Subcutaneous abdominal adipose tissue (tissue), 5 donors: ENCODE results near the gene GRM7.

ENCODE experiments used
- H3K27ac ChIP-seq: one replicate; pipeline ENCODE4 v1.7.0; 2013; ENCODE audit warnings: low read depth, mild to moderate bottlenecking, inconsistent platforms, low read length, moderate library complexity
- H3K27me3 ChIP-seq, 5 donors: one replicate each; pipeline ENCODE4 v1.7.0; 2013; ENCODE audit warnings: low read length in 5 of 5, inconsistent platforms in 1 of 5; ENCODE audit not compliant: control insufficient read depth in 5 of 5, insufficient read depth in 4 of 5
- H3K36me3 ChIP-seq, 5 donors: one replicate each; pipeline ENCODE4 v1.7.0; 2013; ENCODE audit warnings: low read length in 5 of 5; ENCODE audit not compliant: control insufficient read depth in 5 of 5, insufficient read depth in 5 of 5
- H3K4me1 ChIP-seq, 5 donors: one replicate each; pipeline ENCODE4 v1.7.0; 2013; ENCODE audit warnings: low read length in 5 of 5, mild to moderate bottlenecking in 3 of 5, moderate library complexity in 1 of 5; ENCODE audit not compliant: control insufficient read depth in 5 of 5, insufficient read depth in 5 of 5
- H3K4me3 ChIP-seq, 5 donors: one replicate each; pipeline ENCODE4 v1.7.0; 2013; ENCODE audit warnings: low read length in 5 of 5, low read depth in 1 of 5
- H3K9ac ChIP-seq, 5 donors: one replicate each; pipeline ENCODE4 v1.7.0; 2013; ENCODE audit warnings: low read length in 5 of 5, mild to moderate bottlenecking in 4 of 5, moderate library complexity in 3 of 5
- H3K9me3 ChIP-seq, 5 donors: one replicate each; pipeline ENCODE4 v1.7.0; 2013; ENCODE audit warnings: low read length in 5 of 5; ENCODE audit not compliant: control insufficient read depth in 5 of 5
- donor health status: healthy.
- donor health status: healthy.
- donor health status: healthy.
- donor health status: healthy.
- donor health status: healthy.

GRM7 gene

DNA sequence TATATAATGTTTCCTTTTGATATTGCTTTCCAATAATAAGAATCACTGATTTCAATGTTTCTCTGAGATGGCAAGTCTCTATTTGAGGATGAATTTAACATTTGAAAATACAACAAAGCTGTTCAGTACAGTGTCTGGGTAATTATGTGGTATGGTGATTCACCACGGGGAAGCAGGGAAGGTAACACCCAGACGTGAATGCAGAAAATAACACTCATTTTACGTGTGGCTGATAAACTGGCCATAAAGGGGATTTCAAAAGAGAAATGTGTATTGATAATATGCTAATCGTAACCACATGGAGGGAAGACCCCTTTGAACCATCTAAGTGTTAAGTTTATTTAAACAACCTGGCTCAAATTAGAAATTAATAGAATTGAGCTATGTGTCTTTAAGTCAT, 344.6 kb downstream of the GRM7 start:
- peak overlapping the region; percentile 46 to 59 (median 51) for H3K4me3 ChIP-seq
- no peak overlapping the region for H3K27ac ChIP-seq
- H3K9me3 ChIP-seq: no peaks in the 10 kb centered on the region
- H3K27me3 ChIP-seq: no peaks in the 10 kb centered on the region
- no peaks in the 10 kb centered on the region for H3K36me3 ChIP-seq
- peaks cover 0 to 7% (median 0%) of the 10 kb centered on the region in 5 donors for H3K4me1 ChIP-seq
- peak overlapping the region in 2 of 5 donors; percentile 12 to 37 for H3K9ac ChIP-seq

GRCh38 chr3:7205962-7206361, 345.0 kb downstream of the GRM7 start:
- Histone ChIP-seq H3K36me3 (no peaks in the 10 kb centered on the region), H3K4me1 (peaks cover 0 to 7% (median 0%) of the 10 kb centered on the region in 5 donors), H3K4me3 (peak overlapping the region; percentile 46 to 59 (median 51)), H3K9ac (peak overlapping the region in 2 of 5 donors; percentile 12 to 37), H3K27me3 (no peaks in the 10 kb centered on the region), H3K27ac (no peak overlapping the region), H3K9me3 (no peaks in the 10 kb centered on the region)

- H3K27me3 ChIP-seq: no peaks in the 10 kb centered on the region
- no peak overlapping the region for H3K9ac ChIP-seq
- no peaks in the 10 kb centered on the region for H3K9me3 ChIP-seq
- H3K27ac ChIP-seq: no peak overlapping the region
- no peak overlapping the region for H3K4me3 ChIP-seq
- peaks cover 0 to 7% (median 0%) of the 10 kb centered on the region in 5 donors for H3K4me1 ChIP-seq
- no peaks in the 10 kb centered on the region for H3K36me3 ChIP-seq
Observed at GRCh38 chr3:7207125-7207524, 346.2 kb downstream of the GRM7 start.

- Histone ChIP-seq H3K9ac (no peak overlapping the region), H3K4me3 (no peak overlapping the region), H3K27me3 (no peaks in the 10 kb centered on the region), H3K9me3 (no peaks in the 10 kb centered on the region), H3K36me3 (no peaks in the 10 kb centered on the region), H3K4me1 (peaks cover 0 to 7% (median 0%) of the 10 kb centered on the region in 5 donors), H3K27ac (no peak overlapping the region)
Observed at GRCh38 chr3:7207928-7208327, 347.0 kb downstream of the GRM7 start.

GRCh38 chr3:7209098-7209497, 348.2 kb downstream of the GRM7 start:
- peaks cover 0 to 7% (median 0%) of the 10 kb centered on the region in 5 donors for H3K4me1 ChIP-seq
- no peaks in the 10 kb centered on the region for H3K9me3 ChIP-seq
- H3K27ac ChIP-seq: no peak overlapping the region
- no peaks in the 10 kb centered on the region for H3K36me3 ChIP-seq
- no peak overlapping the region for H3K9ac ChIP-seq
- H3K27me3 ChIP-seq: no peaks in the 10 kb centered on the region
- no peak overlapping the region for H3K4me3 ChIP-seq

GRCh38 chr3:7211740-7212139, 350.8 kb downstream of the GRM7 start:
- no peak overlapping the region for H3K9ac ChIP-seq
- H3K4me1 ChIP-seq: no peaks in the 10 kb centered on the region
- no peaks in the 10 kb centered on the region for H3K27me3 ChIP-seq
- H3K4me3 ChIP-seq: no peak overlapping the region
- no peaks in the 10 kb centered on the region for H3K9me3 ChIP-seq
- H3K36me3 ChIP-seq: no peaks in the 10 kb centered on the region
- H3K27ac ChIP-seq: no peak overlapping the region

DNA sequence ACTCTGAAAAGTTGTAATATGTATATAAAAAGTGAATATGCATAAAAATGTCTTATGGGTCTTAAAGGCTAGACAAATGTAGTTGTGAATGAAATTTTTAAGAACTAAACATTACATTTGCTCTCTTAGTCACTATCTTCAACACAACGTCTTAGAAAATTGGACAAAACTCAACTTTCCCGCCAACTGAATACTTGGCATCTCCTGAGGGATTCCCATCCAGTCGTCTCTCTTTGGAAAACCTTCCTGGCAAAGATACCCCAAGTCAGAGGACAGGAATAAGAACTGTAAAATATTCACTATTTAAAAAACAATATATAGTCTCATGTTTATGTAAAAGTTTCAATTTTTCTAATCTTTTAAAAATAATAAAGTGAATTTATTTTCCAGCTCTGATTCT, 354.8 kb downstream of the GRM7 start:
- Histone ChIP-seq H3K27ac (no peak overlapping the region), H3K9me3 (no peaks in the 10 kb centered on the region), H3K9ac (no peak overlapping the region), H3K36me3 (no peaks in the 10 kb centered on the region), H3K4me3 (no peak overlapping the region), H3K4me1 (no peaks in the 10 kb centered on the region), H3K27me3 (no peaks in the 10 kb centered on the region)

DNA sequence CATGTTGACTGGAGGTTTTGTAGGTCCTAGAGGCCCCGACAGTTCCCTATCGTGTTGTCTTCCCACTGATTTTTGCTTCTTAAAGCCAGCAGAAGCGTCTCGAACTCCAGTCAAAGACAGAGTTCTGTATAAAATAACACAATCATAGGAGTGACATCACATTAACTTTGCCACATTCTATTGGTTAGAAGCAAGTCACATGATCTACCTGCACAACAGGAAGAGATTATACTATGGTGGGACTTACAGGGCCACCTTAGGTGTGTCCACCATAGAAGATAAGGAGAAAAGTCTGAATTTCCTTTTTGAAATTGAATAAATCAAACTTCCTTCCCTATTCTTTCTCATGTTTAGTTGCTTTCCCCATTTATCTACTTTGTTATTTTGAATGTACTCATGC, 365.5 kb downstream of the GRM7 start:
- H3K4me1 ChIP-seq: no peaks in the 10 kb centered on the region
- H3K9ac ChIP-seq: no peak overlapping the region
- H3K27me3 ChIP-seq: no peaks in the 10 kb centered on the region
- no peak overlapping the region for H3K27ac ChIP-seq
- H3K9me3 ChIP-seq: no peaks in the 10 kb centered on the region
- no peaks in the 10 kb centered on the region for H3K36me3 ChIP-seq
- H3K4me3 ChIP-seq: no peak overlapping the region

- H3K27ac ChIP-seq: no peak overlapping the region
- no peak overlapping the region for H3K4me3 ChIP-seq
- H3K4me1 ChIP-seq: no peaks in the 10 kb centered on the region
- peaks cover 0 to 7% (median 0%) of the 10 kb centered on the region in 5 donors for H3K9me3 ChIP-seq
- H3K9ac ChIP-seq: no peak overlapping the region
- H3K36me3 ChIP-seq: no peaks in the 10 kb centered on the region
- no peaks in the 10 kb centered on the region for H3K27me3 ChIP-seq
Observed at GRCh38 chr3:7238565-7239295, 377.8 kb downstream of the GRM7 start.

- H3K9ac ChIP-seq: no peak overlapping the region
- H3K4me3 ChIP-seq: no peak overlapping the region
- no peaks in the 10 kb centered on the region for H3K4me1 ChIP-seq
Observed at GRCh38 chr3:7241584-7242302, 380.8 kb downstream of the GRM7 start.

More at GRCh38 chr3:7241584-7242302, 380.8 kb downstream of the GRM7 start:
- Histone ChIP-seq H3K36me3 (no peaks in the 10 kb centered on the region), H3K27me3 (no peaks in the 10 kb centered on the region), H3K27ac (no peak overlapping the region), H3K9me3 (peaks cover 0 to 4% (median 0%) of the 10 kb centered on the region in 5 donors)
